ENCODE results near the gene GMPPA.

GRCh38 chr2:219467736-219468075 lies 31.0 kb upstream of the GMPPA start:
- TF ChIP-seq CTCF (conservative IDR thresholded peaks at IDR 0.05 in 1 of 2, IDR thresholded peaks at IDR 0.05 in 1 of 2; ENCODE audit: low read depth in 1 of 2, low read length in 2 of 2) (no peak), EZH2 (IDR thresholded peaks at IDR 0.05; ENCODE audit: low read length, missing control alignments) (no peak)

Data from fibroblast of lung (primary cell).